Glutamatergic neuron (in vitro differentiated cells): ENCODE measurements around the gene JPH3. TPM values are rescaled to one million over a fixed set of nuclear protein-coding genes. Genes with fewer than 3 reads are reported as not detected.

Experiments used
- DNase-seq: peaks from one replicate; pipeline ENCODE4 v3.0.0; 2022
- H3K27ac Mint-ChIP-seq: one replicate; pipeline ENCODE4 v1.8.0; 2020; ENCODE audit warnings: mild to moderate bottlenecking, mixed read lengths, inconsistent platforms; ENCODE audit not compliant: unreplicated experiment
- H3K27me3 Mint-ChIP-seq: one replicate; pipeline ENCODE4 v1.8.0; 2020; ENCODE audit warnings: mild to moderate bottlenecking, moderate library complexity, mixed read lengths, inconsistent platforms; ENCODE audit not compliant: unreplicated experiment
- H3K36me3 Mint-ChIP-seq: one replicate; pipeline ENCODE4 v1.8.0; 2020; ENCODE audit warnings: mild to moderate bottlenecking, mixed read lengths, inconsistent platforms; ENCODE audit not compliant: unreplicated experiment
- H3K4me1 Mint-ChIP-seq: one replicate; pipeline ENCODE4 v1.8.0; 2020; ENCODE audit warnings: mild to moderate bottlenecking, low read depth, mixed read lengths, inconsistent platforms; ENCODE audit not compliant: unreplicated experiment
- H3K4me3 Mint-ChIP-seq: one replicate; pipeline ENCODE4 v1.8.0; 2020; ENCODE audit warnings: mild to moderate bottlenecking, mixed read lengths, inconsistent platforms; ENCODE audit not compliant: unreplicated experiment
- H3K9me3 Mint-ChIP-seq: one replicate; pipeline ENCODE4 v1.8.0; 2020; ENCODE audit warnings: mild to moderate bottlenecking, moderate library complexity, mixed read lengths, inconsistent platforms; ENCODE audit not compliant: unreplicated experiment
- total RNA-seq: library from RNA; stranded (reverse); fragmentation: NEBNext Ultra II Directional; extraction: Animal tissue kit (Norgen Biotek cat#: 25700); gene quantifications from one replicate; pipeline ENCODE4 v1.2.1, GENCODE V29; 2021; ENCODE audit not compliant: unreplicated experiment
- TF ChIP-seq, protein P1 (sequence below): fragments of 200-600 bp; sonication (generic); IDR thresholded peaks from one replicate; pipeline ENCODE4 v1.5.0; 2021; ENCODE audit not compliant: partially characterized antibody, unreplicated experiment

Gene JPH3
- total RNA-seq, 1 donor from 2014 or later, result 10.5 TPM

DNA sequence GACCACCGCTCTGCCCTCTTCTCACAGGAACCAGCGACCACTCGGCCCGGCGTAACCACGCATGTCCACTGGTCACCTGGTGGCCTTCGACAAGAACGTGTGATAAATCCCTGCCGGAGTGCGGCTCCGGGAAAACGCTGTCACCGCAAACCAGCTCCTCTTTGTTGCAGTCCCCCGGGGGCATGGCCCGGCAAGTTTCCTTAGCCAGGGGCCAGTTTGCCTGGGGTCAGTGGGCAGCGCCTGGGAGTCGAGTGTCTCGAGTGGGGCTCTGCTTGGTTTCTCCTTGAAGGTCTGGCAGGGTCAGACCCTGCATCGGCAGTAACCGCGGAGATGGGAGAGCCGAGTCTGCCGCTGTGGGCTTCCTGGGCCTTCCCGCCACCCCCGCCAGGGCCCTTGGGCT, 52.5 kb downstream of the JPH3 start:
- peaks cover 4% of the 10 kb centered on the region for H3K9me3 Mint-ChIP-seq
- TF ChIP-seq, protein P1, sequence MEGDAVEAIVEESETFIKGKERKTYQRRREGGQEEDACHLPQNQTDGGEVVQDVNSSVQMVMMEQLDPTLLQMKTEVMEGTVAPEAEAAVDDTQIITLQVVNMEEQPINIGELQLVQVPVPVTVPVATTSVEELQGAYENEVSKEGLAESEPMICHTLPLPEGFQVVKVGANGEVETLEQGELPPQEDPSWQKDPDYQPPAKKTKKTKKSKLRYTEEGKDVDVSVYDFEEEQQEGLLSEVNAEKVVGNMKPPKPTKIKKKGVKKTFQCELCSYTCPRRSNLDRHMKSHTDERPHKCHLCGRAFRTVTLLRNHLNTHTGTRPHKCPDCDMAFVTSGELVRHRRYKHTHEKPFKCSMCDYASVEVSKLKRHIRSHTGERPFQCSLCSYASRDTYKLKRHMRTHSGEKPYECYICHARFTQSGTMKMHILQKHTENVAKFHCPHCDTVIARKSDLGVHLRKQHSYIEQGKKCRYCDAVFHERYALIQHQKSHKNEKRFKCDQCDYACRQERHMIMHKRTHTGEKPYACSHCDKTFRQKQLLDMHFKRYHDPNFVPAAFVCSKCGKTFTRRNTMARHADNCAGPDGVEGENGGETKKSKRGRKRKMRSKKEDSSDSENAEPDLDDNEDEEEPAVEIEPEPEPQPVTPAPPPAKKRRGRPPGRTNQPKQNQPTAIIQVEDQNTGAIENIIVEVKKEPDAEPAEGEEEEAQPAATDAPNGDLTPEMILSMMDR, result no peak
- no peaks in the 10 kb centered on the region for H3K36me3 Mint-ChIP-seq
- H3K4me3 Mint-ChIP-seq, result no peak overlapping the region
- DNase-seq, result no peak
- no peak overlapping the region for H3K27ac Mint-ChIP-seq
- H3K4me1 Mint-ChIP-seq, result peaks cover 2% of the 10 kb centered on the region
- peaks cover 8% of the 10 kb centered on the region for H3K27me3 Mint-ChIP-seq

DNA sequence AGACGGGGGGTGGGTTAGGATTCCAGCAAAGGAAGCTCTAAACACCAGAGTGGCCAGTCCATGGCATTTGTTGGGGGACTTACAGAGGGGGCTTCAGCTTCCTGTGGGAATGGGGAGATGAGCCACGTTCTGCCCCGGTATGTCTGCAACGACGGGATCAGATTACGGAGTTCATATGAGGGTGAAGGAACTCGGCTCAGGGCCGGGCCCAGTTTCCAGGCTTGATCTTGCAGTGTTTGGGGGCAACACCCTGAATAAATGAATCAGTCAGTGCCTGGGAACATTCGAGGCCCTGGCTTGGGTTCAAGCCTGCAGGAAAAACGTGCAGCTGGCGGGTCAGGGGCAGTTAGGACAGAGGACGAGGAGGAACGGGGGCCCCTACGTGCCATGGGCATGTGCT, 54.0 kb downstream of the JPH3 start:
- H3K9me3 Mint-ChIP-seq, result peaks cover 4% of the 10 kb centered on the region
- H3K27ac Mint-ChIP-seq, result no peak overlapping the region
- TF ChIP-seq, protein P1, result no peak
- no peak for DNase-seq
- peaks cover 8% of the 10 kb centered on the region for H3K4me1 Mint-ChIP-seq
- H3K36me3 Mint-ChIP-seq, result no peaks in the 10 kb centered on the region
- H3K27me3 Mint-ChIP-seq, result peaks cover 8% of the 10 kb centered on the region
- H3K4me3 Mint-ChIP-seq, result no peak overlapping the region

DNA sequence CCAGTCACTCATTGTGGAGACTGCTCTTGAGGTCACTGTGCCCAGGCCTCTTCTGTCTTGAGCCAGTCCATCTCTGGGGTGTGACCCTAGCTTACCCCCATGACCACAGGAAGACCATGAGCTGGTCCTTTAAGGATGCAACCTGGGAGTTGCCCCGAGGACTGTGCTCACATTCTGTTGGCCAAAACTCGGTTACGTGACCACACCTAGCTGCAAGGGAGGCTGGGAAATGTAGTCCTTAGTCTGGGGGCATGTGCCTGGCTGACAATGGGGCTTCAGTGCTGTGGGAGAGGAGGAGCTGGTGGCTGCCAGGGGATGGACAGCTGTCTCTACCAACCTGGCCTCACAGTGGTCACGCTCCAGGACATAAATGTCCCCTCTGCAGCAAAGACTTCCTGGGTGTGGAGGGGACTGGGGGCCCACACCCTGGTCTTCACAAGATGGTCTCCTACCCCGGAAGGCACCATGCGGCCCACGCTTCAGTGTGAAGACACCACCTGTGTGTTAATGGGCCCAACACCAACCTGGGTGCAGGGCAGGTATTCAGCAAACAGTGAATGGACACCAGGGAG, 55.4 kb downstream of the JPH3 start:
- peaks cover 8% of the 10 kb centered on the region for H3K4me1 Mint-ChIP-seq
- TF ChIP-seq, protein P1, result no peak
- H3K27ac Mint-ChIP-seq, result no peak overlapping the region
- H3K4me3 Mint-ChIP-seq, result no peak overlapping the region
- H3K27me3 Mint-ChIP-seq, result peaks cover 8% of the 10 kb centered on the region
- H3K9me3 Mint-ChIP-seq, result peaks cover 4% of the 10 kb centered on the region
- no peaks in the 10 kb centered on the region for H3K36me3 Mint-ChIP-seq
- no peak for DNase-seq

DNA sequence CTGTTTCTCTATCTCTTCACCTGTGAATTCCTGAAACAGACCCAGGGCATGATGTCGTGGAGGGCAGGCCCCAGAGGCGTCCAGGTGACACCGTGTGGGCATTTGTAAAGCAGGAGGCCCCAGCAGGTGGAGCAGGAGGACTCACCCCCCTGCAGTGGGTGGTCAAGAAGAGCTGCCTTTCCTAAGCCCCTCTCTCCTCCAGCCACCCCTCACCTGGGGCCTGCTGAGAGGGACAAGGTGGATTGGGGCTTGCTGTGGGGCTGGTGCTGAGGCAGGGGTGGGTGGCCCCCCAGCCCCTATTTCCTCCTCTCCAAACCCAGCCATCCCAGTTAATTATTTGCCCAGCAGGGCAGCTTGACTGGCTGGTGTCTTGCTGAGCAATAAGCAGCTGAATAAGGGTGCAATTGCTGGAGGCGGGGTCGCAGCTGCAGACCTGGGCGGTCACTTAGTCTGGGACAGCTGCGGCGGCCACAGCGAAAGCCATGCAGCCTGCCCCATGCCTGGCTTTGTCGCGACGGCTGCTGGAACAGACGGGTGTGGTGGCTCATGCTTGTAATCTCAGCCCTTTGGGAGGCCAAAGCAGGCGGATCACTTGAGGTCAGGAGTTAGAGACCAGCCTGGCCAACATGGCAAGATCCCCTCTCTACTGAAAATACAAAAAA, 56.4 kb downstream of the JPH3 start:
- peak; percentile 85 for DNase-seq
- peaks cover 8% of the 10 kb centered on the region for H3K27me3 Mint-ChIP-seq
- TF ChIP-seq, protein P1, result no peak
- H3K4me3 Mint-ChIP-seq, result no peak overlapping the region
- H3K4me1 Mint-ChIP-seq, result peaks cover 8% of the 10 kb centered on the region
- H3K36me3 Mint-ChIP-seq, result no peaks in the 10 kb centered on the region
- peak overlapping the region; percentile 70 for H3K27ac Mint-ChIP-seq
- H3K9me3 Mint-ChIP-seq, result peaks cover 5% of the 10 kb centered on the region

DNA sequence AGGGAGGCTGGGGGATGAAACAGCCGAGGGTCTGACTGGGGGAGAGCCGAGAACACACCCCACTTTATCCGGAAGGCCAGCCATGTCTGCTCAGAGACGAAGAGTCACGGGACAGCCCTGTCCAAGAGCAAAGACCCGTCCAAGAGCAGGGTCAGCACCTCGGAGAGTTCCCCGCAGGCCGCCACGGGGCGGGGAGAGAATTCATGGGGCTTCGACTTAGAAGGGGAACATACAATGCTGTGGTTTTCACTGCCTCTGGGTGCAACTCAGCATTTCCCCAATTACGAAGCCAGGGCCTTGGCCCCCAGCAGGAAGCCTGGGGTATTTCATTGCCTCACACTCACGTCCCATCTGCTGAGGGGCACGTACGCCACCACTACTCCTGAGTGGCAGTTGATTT, 59.3 kb downstream of the JPH3 start:
- H3K4me1 Mint-ChIP-seq, result peaks cover 8% of the 10 kb centered on the region
- H3K9me3 Mint-ChIP-seq, result peaks cover 5% of the 10 kb centered on the region
- no peak overlapping the region for H3K4me3 Mint-ChIP-seq
- H3K36me3 Mint-ChIP-seq, result no peaks in the 10 kb centered on the region
- peaks cover 6% of the 10 kb centered on the region for H3K27me3 Mint-ChIP-seq
- no peak overlapping the region for H3K27ac Mint-ChIP-seq
- TF ChIP-seq, protein P1, result no peak
- DNase-seq, result no peak
